Activated CD4-positive, alpha-beta T cell treated with anti-CD3 and anti-CD28 coated beads, Interleukin-10, Interleukin-2, amounts not matched to agents 100 ng/mL and 50 ng/mL, durations not matched to agents 16 hours and 8 hours (primary cell): ENCODE data around the gene NELL1.

ENCODE experiments used
- DNase-seq: peaks from one replicate; pipeline ENCODE4 v3.0.0-alpha.2; 2020

Gene NELL1

GRCh38 chr11:20881328-20882079 lies 212.1 kb downstream of the NELL1 start:
- DNase-seq: no peak

- DNase-seq: no peak
Observed at GRCh38 chr11:20887137-20887536, 217.8 kb downstream of the NELL1 start.

- no peak for DNase-seq
Observed at GRCh38 chr11:20894296-20894695, 224.9 kb downstream of the NELL1 start.

- no peak for DNase-seq
Observed at GRCh38 chr11:20909995-20910726, 240.8 kb downstream of the NELL1 start.

- no peak for DNase-seq
Observed at GRCh38 chr11:20910733-20911132, 241.3 kb downstream of the NELL1 start.

GRCh38 chr11:20912065-20912821 lies 242.9 kb downstream of the NELL1 start:
- DNase-seq: no peak

GRCh38 chr11:20912922-20913512 lies 243.6 kb downstream of the NELL1 start:
- DNase-seq: no peak

- DNase-seq: no peak
Observed at GRCh38 chr11:20917306-20917705, 247.9 kb downstream of the NELL1 start.

- DNase-seq: no peak
Observed at GRCh38 chr11:20926799-20927540, 257.6 kb downstream of the NELL1 start.

- no peak for DNase-seq
Observed at GRCh38 chr11:20931029-20931428, 261.6 kb downstream of the NELL1 start.

- no peak for DNase-seq
Observed at GRCh38 chr11:20933086-20933485, 263.7 kb downstream of the NELL1 start.

- DNase-seq: no peak
Observed at GRCh38 chr11:20933958-20934357, 264.6 kb downstream of the NELL1 start.

- no peak for DNase-seq
Observed at GRCh38 chr11:20934516-20934915, 265.1 kb downstream of the NELL1 start.

- no peak for DNase-seq
Observed at GRCh38 chr11:20937826-20938225, 268.4 kb downstream of the NELL1 start.

GRCh38 chr11:20949585-20949984 lies 280.2 kb downstream of the NELL1 start:
- DNase-seq: no peak

GRCh38 chr11:20962581-20962980 lies 293.2 kb downstream of the NELL1 start:
- DNase-seq: no peak

GRCh38 chr11:20963596-20963995 lies 294.2 kb downstream of the NELL1 start:
- no peak for DNase-seq

- DNase-seq: no peak
Observed at GRCh38 chr11:20964985-20965384, 295.6 kb downstream of the NELL1 start.

GRCh38 chr11:20966489-20966888 lies 297.1 kb downstream of the NELL1 start:
- no peak for DNase-seq

- no peak for DNase-seq
Observed at GRCh38 chr11:20973940-20974559, 304.7 kb downstream of the NELL1 start.

GRCh38 chr11:20980736-20981135 lies 311.4 kb downstream of the NELL1 start:
- DNase-seq: no peak

GRCh38 chr11:20990447-20990846 lies 321.1 kb downstream of the NELL1 start:
- no peak for DNase-seq
